Esophagus squamous epithelium (tissue), 5 donors: ENCODE data around the gene PCDH9. TPM values are rescaled to one million over a fixed set of nuclear protein-coding genes. Genes with fewer than 3 reads are reported as not detected.
"Not testable (repeated sequence)": the region's sequence is repeated elsewhere in the genome, so short reads cannot be mapped to it uniquely, and the experiment has no call there.

Experiments
- DNase-seq: peaks from one replicate; lab custom pipeline; 2025; lab: John Stamatoyannopoulos, UW
- H3K27ac ChIP-seq, 4 donors: fragments of 200-600 bp; sonication (generic); one replicate each; pipeline ENCODE4 v1.5.1; 2016 to 2019; ENCODE audit warnings: mild to moderate bottlenecking in 1 of 4
- H3K27me3 ChIP-seq, 4 donors: fragments of 200-600 bp; sonication (generic); 1 replicate in 3 of 4; 2 replicates in 1 of 4; pipeline versions ENCODE4 v1.5.1 to v1.6.0; 2017 to 2021; ENCODE audit warnings: antibody characterized with exemption in 1 of 4
- H3K36me3 ChIP-seq, 3 donors: fragments of 200-600 bp; sonication (generic); one replicate each; pipeline ENCODE4 v1.5.1; 2016 to 2019
- H3K4me1 ChIP-seq, 3 donors: fragments of 200-600 bp; sonication (generic); one replicate each; pipeline ENCODE4 v1.5.1; 2017 to 2019
- H3K4me3 ChIP-seq, 4 donors: fragments of 200-600 bp; sonication (generic); 1 replicate in 3 of 4; 2 replicates in 1 of 4; pipeline ENCODE4 v1.5.1; 2016 to 2019; ENCODE audit warnings: mild to moderate bottlenecking in 2 of 4, moderate library complexity in 1 of 4
- H3K9me3 ChIP-seq, 3 donors: fragments of 200-600 bp; sonication (generic); one replicate each; pipeline ENCODE4 v1.5.1; 2016 to 2019
- POLR2A ChIP-seq, 4 donors: fragments of 450-650 bp; IDR thresholded peaks; one replicate each; pipeline ENCODE4 v1.6.1; 2017; ENCODE audit warnings: antibody characterized with exemption in 4 of 4, mild to moderate bottlenecking in 4 of 4, moderate library complexity in 3 of 4
- WGBS, 2 donors: methylation state at CpG; one replicate each; pipeline ENCODE4 v1.1.5; 2018; 5-methylcytosine and 5-hydroxymethylcytosine counted together
- intact Hi-C: fragments of 100-400 bp; cut with DNase I; formaldehyde crosslinking; loops from one replicate; pipeline ENCODE4 v1.15.0; 2022
- total RNA-seq, 4 donors: library from RNA; depleted of rRNA; stranded (reverse); fragments of >200 nt; gene quantifications; one replicate each; pipeline ENCODE4 v1.1.0, GENCODE V29; 2016
- TF ChIP-seq, protein P1 (sequence below), 6 experiments: fragments of 450-650 bp in 4 of 6; fragments of 200-600 bp in 2 of 6; sonication (generic) in 2 of 6; IDR thresholded peaks; one replicate each; pipeline ENCODE4 v1.5.1; 2016 to 2019; ENCODE audit warnings: antibody characterized with exemption in 6 of 6, mild to moderate bottlenecking in 4 of 6, moderate library complexity in 4 of 6
- donor health status: DM: yes; HTN: yes; CAD: no.

Gene PCDH9
- total RNA-seq, 4 donors from 2014 or later = 0.04 to 1.9 (median 0.45) TPM

DNA sequence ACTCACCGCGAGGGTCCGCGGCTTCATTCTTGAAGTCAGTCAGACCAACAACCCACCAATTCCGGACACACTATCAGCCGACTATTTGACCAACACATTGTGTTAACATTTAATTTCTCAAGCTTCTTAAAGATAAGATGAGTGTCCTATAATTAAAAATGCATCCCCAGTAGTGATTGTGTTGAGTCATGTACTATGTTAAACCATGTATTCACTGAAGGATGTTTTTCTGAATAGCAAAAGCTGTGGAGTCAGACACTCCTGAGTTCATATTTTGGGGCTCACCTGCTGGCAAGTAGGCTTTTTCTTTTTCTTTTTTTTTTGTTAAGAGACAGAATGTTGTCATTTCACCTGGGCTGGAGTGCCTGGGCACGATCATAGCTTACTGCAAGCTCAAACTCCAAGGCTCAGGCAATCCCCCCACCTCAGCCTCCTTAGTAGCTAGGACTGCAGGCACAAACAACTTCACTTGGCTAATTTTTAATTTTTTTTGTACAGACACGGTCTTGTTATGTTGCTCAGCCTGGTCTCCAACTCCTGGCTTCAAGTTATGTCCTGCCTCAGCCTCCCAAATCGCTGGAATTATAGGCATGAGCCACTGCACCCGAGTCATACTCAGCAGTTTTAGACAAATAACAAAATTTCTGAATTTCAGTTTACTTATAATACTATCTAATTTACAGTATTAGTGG is 606.9 kb downstream of the PCDH9 start:
- intact Hi-C loops = no loop called here

DNA sequence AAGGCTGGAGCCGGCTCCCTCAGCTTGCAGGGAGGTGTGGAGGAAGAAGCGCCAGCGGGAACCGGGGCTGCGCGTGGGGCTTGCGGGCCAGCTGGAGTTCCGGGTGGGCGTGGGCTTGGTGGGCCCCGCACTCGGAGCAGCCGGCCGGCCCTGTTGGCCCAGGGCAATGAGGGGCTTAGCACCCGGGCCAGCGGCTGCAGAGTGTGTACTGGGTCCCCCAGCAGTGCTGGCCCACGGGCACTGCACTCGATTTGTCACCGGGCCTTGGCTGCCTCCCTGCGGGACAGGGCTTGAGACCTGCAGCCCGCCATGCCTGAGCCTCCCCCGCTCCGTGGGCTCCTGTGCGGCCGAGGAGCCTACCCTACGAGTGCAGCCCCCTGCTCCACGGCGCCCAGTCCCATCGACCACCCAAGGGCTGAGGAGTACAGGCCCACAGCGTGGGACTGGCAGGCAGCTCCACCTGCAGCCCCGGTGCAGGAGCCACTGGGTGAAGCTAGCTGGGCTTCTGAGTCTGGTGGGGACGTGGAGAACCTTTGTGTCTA is 608.2 kb downstream of the PCDH9 start:
- H3K27me3 ChIP-seq, H3K36me3 ChIP-seq, H3K4me1 ChIP-seq, H3K4me3 ChIP-seq, H3K9me3 ChIP-seq, H3K27ac ChIP-seq, intact Hi-C loops, DNase-seq: not testable (repeated sequence)
- WGBS, 2 donors = 40% methylated on average over 2 of the region's 31 CpGs; no CpG with 5 or more reads in 1 of the 2 donors

More for the DNA sequence above, 606.9 kb downstream of the PCDH9 start:
- Histone ChIP-seq H3K9me3 (no peaks in the 10 kb centered on the region), H3K27me3 (no peaks in the 10 kb centered on the region), H3K27ac (no peak overlapping the region), H3K4me3 (no peak overlapping the region), H3K4me1 (no peaks in the 10 kb centered on the region), H3K36me3 (no peaks in the 10 kb centered on the region)
- no peak for DNase-seq
- WGBS, 2 donors = 85 to 86% methylated on average over 10 of the region's 10 CpGs
- TF ChIP-seq POLR2A (IDR thresholded peaks at IDR 0.05) = no peak
- TF ChIP-seq, protein P1, sequence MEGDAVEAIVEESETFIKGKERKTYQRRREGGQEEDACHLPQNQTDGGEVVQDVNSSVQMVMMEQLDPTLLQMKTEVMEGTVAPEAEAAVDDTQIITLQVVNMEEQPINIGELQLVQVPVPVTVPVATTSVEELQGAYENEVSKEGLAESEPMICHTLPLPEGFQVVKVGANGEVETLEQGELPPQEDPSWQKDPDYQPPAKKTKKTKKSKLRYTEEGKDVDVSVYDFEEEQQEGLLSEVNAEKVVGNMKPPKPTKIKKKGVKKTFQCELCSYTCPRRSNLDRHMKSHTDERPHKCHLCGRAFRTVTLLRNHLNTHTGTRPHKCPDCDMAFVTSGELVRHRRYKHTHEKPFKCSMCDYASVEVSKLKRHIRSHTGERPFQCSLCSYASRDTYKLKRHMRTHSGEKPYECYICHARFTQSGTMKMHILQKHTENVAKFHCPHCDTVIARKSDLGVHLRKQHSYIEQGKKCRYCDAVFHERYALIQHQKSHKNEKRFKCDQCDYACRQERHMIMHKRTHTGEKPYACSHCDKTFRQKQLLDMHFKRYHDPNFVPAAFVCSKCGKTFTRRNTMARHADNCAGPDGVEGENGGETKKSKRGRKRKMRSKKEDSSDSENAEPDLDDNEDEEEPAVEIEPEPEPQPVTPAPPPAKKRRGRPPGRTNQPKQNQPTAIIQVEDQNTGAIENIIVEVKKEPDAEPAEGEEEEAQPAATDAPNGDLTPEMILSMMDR (IDR thresholded peaks at IDR 0.05) = no peak

DNA sequence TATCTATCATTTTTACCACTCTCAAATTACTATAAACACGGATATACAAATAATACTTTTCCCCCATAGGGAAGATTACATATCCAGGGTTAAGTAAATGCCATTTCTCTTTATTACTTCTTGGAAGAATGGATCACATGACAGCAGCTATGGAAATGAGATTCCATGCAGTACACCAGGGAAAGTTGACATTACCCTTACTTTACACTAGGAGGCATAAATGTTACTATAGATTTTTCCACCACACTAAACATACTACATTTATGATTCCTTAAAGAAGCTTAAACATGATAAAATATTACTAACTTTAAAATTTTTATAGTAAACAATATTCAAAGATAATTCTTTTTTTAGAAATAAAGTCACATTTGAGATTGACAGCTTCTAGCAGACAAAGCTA is 611.4 kb downstream of the PCDH9 start:
- H3K4me1 ChIP-seq = no peaks in the 10 kb centered on the region
- intact Hi-C loops = no loop called here
- H3K9me3 ChIP-seq = no peaks in the 10 kb centered on the region
- H3K27ac ChIP-seq = no peak overlapping the region
- H3K36me3 ChIP-seq = no peaks in the 10 kb centered on the region
- no peak for TF ChIP-seq POLR2A (IDR thresholded peaks at IDR 0.05)
- TF ChIP-seq, protein P1 (IDR thresholded peaks at IDR 0.05) = no peak
- 26 to 42% methylated on average over 1 of the region's 1 CpG for WGBS, 2 donors
- no peak overlapping the region for H3K4me3 ChIP-seq
- no peaks in the 10 kb centered on the region for H3K27me3 ChIP-seq
- no peak for DNase-seq

DNA sequence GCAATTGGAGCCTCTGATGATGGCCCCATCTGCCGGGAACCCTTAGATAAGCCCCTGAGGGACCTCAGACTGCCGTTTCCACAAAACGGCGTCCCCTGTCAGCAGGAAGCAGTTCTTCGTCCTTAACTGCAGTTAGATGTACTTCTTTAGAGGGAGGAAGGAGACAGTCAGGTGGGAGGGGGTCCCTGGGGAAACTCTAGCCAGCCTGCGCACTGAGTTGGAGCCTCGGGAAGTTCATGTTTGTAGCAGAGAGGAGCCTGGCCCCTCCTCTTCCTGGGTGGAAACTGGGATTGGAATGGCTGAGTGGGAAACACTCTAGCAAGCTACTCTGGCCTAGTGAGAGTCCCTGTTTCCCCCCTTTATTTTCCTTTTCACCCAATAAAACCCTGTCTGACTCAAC is 612.4 kb downstream of the PCDH9 start:
- H3K4me3 ChIP-seq = no peak overlapping the region
- DNase-seq = no peak
- H3K9me3 ChIP-seq = no peaks in the 10 kb centered on the region
- no peak for TF ChIP-seq POLR2A (IDR thresholded peaks at IDR 0.05)
- TF ChIP-seq, protein P1 (IDR thresholded peaks at IDR 0.05) = no peak
- no peaks in the 10 kb centered on the region for H3K36me3 ChIP-seq
- 81% methylated on average over 6 of the region's 7 CpGs; no CpG with 5 or more reads in 1 of the 2 donors for WGBS, 2 donors
- intact Hi-C loops = no loop called here
- H3K4me1 ChIP-seq = no peaks in the 10 kb centered on the region
- H3K27me3 ChIP-seq = no peaks in the 10 kb centered on the region
- no peak overlapping the region for H3K27ac ChIP-seq

DNA sequence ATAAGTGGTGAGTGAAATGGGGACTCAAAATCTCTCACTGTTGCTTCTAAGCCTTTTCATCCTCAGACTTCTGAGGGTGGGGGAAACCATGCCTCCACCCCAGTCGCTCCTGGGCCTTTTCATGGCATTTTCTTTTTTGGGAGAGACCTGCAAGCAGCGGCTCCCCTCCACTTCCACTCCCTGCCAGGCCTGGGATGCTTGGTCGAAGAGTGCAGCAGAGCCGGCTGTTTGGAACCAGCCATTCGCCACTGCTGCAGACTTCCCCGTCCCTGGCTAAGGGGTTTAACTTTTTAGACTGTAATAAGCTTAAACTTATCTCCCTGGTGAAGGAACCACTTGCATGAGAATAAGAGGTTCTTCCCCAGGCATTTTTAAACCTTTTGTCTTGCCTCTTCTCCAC is 617.2 kb downstream of the PCDH9 start:
- intact Hi-C loops = no loop called here
- Histone ChIP-seq H3K27me3 (no peaks in the 10 kb centered on the region), H3K4me1 (no peaks in the 10 kb centered on the region), H3K27ac (no peak overlapping the region), H3K9me3 (no peaks in the 10 kb centered on the region), H3K4me3 (no peak overlapping the region), H3K36me3 (no peaks in the 10 kb centered on the region)
- 90 to 93% methylated on average over 5 to 6 of the region's 6 CpGs for WGBS, 2 donors
- DNase-seq = no peak
- no peak for TF ChIP-seq POLR2A (IDR thresholded peaks at IDR 0.05)
- TF ChIP-seq, protein P1 (IDR thresholded peaks at IDR 0.05) = no peak
